Neural progenitor cell (in vitro differentiated cells): ENCODE data around the gene IL36RN.

Experiments
- EZH2 ChIP-seq: fragments of 200-600 bp; sonication (generic); IDR thresholded peaks from 2 replicates; pipeline ENCODE4 v1.6.1; 2017; ENCODE audit warnings: antibody characterized with exemption, mild to moderate bottlenecking, moderate library complexity
- EZH2phosphoT487 ChIP-seq: fragments of 200-600 bp; sonication (generic); IDR thresholded peaks from 2 replicates; pipeline ENCODE4 v1.6.1; 2017; ENCODE audit warnings: antibody characterized with exemption
- TF ChIP-seq, protein P1 (sequence below): fragments of 200-600 bp; sonication (generic); IDR thresholded peaks from 2 replicates; pipeline ENCODE4 v1.5.1; 2017; ENCODE audit warnings: antibody characterized with exemption, mild to moderate bottlenecking

DNA sequence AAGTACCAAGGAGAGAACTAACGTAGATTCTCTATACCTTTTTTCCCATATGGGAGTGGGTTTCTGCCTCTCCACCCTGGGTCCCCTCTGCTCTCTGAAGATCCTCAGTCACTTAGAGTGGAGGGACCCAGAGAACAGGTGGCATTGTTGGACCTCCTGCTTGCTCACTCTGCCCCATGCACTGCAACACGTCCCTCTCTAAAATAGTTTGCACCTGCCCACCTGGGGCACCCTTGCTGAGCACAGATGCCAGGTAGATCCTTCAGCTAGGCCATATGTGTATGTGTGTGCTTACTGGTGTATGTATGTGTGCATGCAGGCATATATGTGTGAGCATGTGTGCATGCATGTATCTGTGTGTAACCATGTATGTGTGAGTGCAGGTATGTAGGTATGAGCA lies 2.2 kb downstream of the IL36RN start:
- no peak for TF ChIP-seq EZH2
- TF ChIP-seq, protein P1, sequence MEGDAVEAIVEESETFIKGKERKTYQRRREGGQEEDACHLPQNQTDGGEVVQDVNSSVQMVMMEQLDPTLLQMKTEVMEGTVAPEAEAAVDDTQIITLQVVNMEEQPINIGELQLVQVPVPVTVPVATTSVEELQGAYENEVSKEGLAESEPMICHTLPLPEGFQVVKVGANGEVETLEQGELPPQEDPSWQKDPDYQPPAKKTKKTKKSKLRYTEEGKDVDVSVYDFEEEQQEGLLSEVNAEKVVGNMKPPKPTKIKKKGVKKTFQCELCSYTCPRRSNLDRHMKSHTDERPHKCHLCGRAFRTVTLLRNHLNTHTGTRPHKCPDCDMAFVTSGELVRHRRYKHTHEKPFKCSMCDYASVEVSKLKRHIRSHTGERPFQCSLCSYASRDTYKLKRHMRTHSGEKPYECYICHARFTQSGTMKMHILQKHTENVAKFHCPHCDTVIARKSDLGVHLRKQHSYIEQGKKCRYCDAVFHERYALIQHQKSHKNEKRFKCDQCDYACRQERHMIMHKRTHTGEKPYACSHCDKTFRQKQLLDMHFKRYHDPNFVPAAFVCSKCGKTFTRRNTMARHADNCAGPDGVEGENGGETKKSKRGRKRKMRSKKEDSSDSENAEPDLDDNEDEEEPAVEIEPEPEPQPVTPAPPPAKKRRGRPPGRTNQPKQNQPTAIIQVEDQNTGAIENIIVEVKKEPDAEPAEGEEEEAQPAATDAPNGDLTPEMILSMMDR = no peak
- TF ChIP-seq EZH2phosphoT487 = no peak
